ENCODE data around the gene AP5S1.

The AP5S1 gene

GRCh38 chr20:3785240-3786125, 34.9 kb upstream of the AP5S1 start:
- no peaks in the 10 kb centered on the region for H3K9me2 ChIP-seq (replicated peaks; ENCODE audit: low read depth, low read length)
- H3K4me1 ChIP-seq (ENCODE audit: insufficient read depth, low read length, poor library complexity, severe bottlenecking) = peaks cover 7% of the 10 kb centered on the region
- no peak overlapping the region for H3K9ac ChIP-seq (ENCODE audit: low read depth, low read length, poor library complexity, severe bottlenecking)
- no peak overlapping the region for H2AFZ ChIP-seq (ENCODE audit: low read length)
- H3K36me3 ChIP-seq (ENCODE audit: insufficient read depth, low read length) = no peaks in the 10 kb centered on the region
- H3F3A ChIP-seq (ENCODE audit: low read depth) = no peaks in the 10 kb centered on the region
- TF ChIP-seq, protein P1, sequence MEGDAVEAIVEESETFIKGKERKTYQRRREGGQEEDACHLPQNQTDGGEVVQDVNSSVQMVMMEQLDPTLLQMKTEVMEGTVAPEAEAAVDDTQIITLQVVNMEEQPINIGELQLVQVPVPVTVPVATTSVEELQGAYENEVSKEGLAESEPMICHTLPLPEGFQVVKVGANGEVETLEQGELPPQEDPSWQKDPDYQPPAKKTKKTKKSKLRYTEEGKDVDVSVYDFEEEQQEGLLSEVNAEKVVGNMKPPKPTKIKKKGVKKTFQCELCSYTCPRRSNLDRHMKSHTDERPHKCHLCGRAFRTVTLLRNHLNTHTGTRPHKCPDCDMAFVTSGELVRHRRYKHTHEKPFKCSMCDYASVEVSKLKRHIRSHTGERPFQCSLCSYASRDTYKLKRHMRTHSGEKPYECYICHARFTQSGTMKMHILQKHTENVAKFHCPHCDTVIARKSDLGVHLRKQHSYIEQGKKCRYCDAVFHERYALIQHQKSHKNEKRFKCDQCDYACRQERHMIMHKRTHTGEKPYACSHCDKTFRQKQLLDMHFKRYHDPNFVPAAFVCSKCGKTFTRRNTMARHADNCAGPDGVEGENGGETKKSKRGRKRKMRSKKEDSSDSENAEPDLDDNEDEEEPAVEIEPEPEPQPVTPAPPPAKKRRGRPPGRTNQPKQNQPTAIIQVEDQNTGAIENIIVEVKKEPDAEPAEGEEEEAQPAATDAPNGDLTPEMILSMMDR (conservative IDR thresholded peaks at IDR 0.05; ENCODE audit: low read length) = no peak
- no peak for TF ChIP-seq EZH2phosphoT487 (IDR thresholded peaks at IDR 0.05; ENCODE audit: borderline replicate concordance)
- H3K4me2 ChIP-seq (ENCODE audit: low read depth, low read length, poor library complexity, severe bottlenecking) = no peak overlapping the region
- no peaks in the 10 kb centered on the region for H4K20me1 ChIP-seq (ENCODE audit: insufficient read depth, low read length, poor library complexity, severe bottlenecking)
- H3K4me3 ChIP-seq (ENCODE audit: low read length, poor library complexity, severe bottlenecking) = no peak overlapping the region
- H3K9me3 ChIP-seq (ENCODE audit: insufficient read depth, low read depth, low read length) = no peaks in the 10 kb centered on the region
- H3K79me2 ChIP-seq (ENCODE audit: insufficient read depth, low read length) = no peaks in the 10 kb centered on the region
- no peaks in the 10 kb centered on the region for H3K27me3 ChIP-seq (ENCODE audit: insufficient read depth, low read length, poor library complexity, severe bottlenecking)

GRCh38 chr20:3786126-3786484, 34.2 kb upstream of the AP5S1 start:
- H3K36me3 ChIP-seq (ENCODE audit: insufficient read depth, low read length) = no peaks in the 10 kb centered on the region
- H3K4me1 ChIP-seq (ENCODE audit: insufficient read depth, low read length, poor library complexity, severe bottlenecking) = peaks cover 7% of the 10 kb centered on the region
- no peak overlapping the region for H3K4me2 ChIP-seq (ENCODE audit: low read depth, low read length, poor library complexity, severe bottlenecking)
- no peak overlapping the region for H2AFZ ChIP-seq (ENCODE audit: low read length)
- no peaks in the 10 kb centered on the region for H3F3A ChIP-seq (ENCODE audit: low read depth)
- H3K79me2 ChIP-seq (ENCODE audit: insufficient read depth, low read length) = no peaks in the 10 kb centered on the region
- no peak overlapping the region for H3K9ac ChIP-seq (ENCODE audit: low read depth, low read length, poor library complexity, severe bottlenecking)
- H3K27me3 ChIP-seq (ENCODE audit: insufficient read depth, low read length, poor library complexity, severe bottlenecking) = no peaks in the 10 kb centered on the region
- TF ChIP-seq, protein P1 (conservative IDR thresholded peaks at IDR 0.05; ENCODE audit: low read length) = no peak
- TF ChIP-seq EZH2phosphoT487 (IDR thresholded peaks at IDR 0.05; ENCODE audit: borderline replicate concordance) = no peak
- H3K9me2 ChIP-seq (replicated peaks; ENCODE audit: low read depth, low read length) = no peaks in the 10 kb centered on the region
- no peaks in the 10 kb centered on the region for H3K9me3 ChIP-seq (ENCODE audit: insufficient read depth, low read depth, low read length)
- H4K20me1 ChIP-seq (ENCODE audit: insufficient read depth, low read length, poor library complexity, severe bottlenecking) = no peaks in the 10 kb centered on the region
- H3K4me3 ChIP-seq (ENCODE audit: low read length, poor library complexity, severe bottlenecking) = no peak overlapping the region

GRCh38 chr20:3786665-3787323, 33.6 kb upstream of the AP5S1 start, which contains the start of gene CENPB:
CENPB (minus strand) TSS chr20:3786740; CDS start chr20:3786483, 257 bp downstream.
- peak within 1 kb of the TSS; percentile 69; the same call in 1 of the 2 replicates for H2AFZ ChIP-seq (ENCODE audit: low read length)
- no peaks in the 10 kb centered on the region for H3K27me3 ChIP-seq (ENCODE audit: insufficient read depth, low read length, poor library complexity, severe bottlenecking)
- H3F3A ChIP-seq (ENCODE audit: low read depth) = no peaks in the 10 kb centered on the region
- TF ChIP-seq EZH2phosphoT487 (IDR thresholded peaks at IDR 0.05; ENCODE audit: borderline replicate concordance) = no peak
- TF ChIP-seq, protein P1 (conservative IDR thresholded peaks at IDR 0.05; ENCODE audit: low read length) = peak; percentile 62
- no peaks in the 10 kb centered on the region for H3K36me3 ChIP-seq (ENCODE audit: insufficient read depth, low read length)
- H3K9me2 ChIP-seq (replicated peaks; ENCODE audit: low read depth, low read length) = no peaks in the 10 kb centered on the region
- H3K4me3 ChIP-seq (ENCODE audit: low read length, poor library complexity, severe bottlenecking) = peak within 1 kb of the TSS; percentile 69
- H3K4me1 ChIP-seq (ENCODE audit: insufficient read depth, low read length, poor library complexity, severe bottlenecking) = peaks cover 7% of the 10 kb centered on the region
- peak within 1 kb of the TSS; percentile 86 for H3K4me2 ChIP-seq (ENCODE audit: low read depth, low read length, poor library complexity, severe bottlenecking)
- no peaks in the 10 kb centered on the region for H3K79me2 ChIP-seq (ENCODE audit: insufficient read depth, low read length)
- H3K9ac ChIP-seq (ENCODE audit: low read depth, low read length, poor library complexity, severe bottlenecking) = peak within 1 kb of the TSS; percentile 45
- no peaks in the 10 kb centered on the region for H3K9me3 ChIP-seq (ENCODE audit: insufficient read depth, low read depth, low read length)
- no peaks in the 10 kb centered on the region for H4K20me1 ChIP-seq (ENCODE audit: insufficient read depth, low read length, poor library complexity, severe bottlenecking)
